GM04504 (cell line): ENCODE measurements around the gene ADAMTS9.

ENCODE experiments used
- DNase-seq: peaks from one replicate; pipeline ENCODE4 v3.0.0-alpha.2; 2012; ENCODE audit warnings: low read depth

Gene ADAMTS9

DNA sequence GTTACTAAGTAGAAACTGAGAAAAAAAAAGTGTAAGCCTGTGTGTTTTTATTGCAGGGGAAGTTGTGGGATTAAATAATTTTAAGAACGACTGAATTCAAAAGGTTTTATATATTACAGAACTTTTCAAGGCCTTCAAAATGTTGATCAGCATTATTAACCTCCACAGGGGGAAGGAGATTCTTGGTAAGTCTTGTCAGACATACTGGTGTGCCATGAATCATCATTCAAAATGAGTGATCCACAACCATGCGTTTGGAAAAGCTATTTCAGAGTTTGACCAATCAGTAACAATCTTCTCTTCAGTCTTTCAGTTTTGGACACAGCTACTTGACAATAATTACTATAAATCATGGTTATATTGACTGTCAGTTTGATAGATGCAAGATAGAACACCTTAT is 70.2 kb downstream of the ADAMTS9 start:
- DNase-seq, result no peak

DNA sequence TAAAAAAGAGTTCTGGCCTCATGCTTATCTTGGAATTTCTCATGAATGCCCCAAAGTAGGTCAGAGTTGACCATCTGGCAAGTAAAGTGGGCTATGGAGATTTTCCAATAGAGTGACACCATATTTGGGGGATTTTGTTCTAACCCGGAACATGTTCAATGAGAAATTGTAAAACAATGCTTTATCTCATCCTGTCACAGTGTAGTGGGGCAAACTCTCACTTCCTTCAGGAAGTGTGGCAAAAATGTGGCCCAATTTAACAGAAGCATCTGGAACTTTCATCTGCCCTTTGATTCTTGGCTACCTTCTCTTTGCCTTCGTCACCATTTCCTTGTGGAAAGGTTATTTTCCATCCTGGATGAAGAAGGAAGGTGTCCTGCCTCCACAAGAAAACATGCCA is 70.8 kb downstream of the ADAMTS9 start:
- no peak for DNase-seq

DNA sequence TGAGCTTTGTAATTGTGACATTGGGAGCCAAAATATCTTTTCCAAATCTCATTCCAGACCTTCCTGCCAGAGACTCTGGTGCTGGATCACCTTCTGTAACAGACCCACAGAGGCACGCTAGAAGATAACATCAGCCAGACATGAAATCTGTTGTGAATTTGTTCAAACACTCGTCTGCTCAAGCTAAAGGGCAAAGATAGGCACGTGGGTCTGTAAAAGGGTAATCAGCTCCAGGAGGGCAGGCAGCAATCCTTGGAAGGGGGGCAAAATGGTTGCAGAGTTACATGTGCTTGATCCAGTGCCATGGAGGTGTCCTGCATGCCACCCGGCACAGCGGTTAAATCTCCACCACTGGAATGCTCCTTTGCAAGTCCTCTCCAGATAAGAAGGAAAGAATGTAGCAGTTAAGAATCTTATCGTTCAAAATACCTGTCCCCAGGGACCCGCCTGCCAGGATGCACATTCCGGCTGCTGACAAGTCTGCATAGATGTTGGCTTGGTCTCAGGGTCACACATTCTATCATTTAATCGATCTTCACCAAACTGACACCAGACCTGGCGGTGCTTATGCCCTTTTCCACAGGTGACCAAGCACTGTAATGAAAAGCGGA is 74.8 kb downstream of the ADAMTS9 start:
- no peak for DNase-seq

DNA sequence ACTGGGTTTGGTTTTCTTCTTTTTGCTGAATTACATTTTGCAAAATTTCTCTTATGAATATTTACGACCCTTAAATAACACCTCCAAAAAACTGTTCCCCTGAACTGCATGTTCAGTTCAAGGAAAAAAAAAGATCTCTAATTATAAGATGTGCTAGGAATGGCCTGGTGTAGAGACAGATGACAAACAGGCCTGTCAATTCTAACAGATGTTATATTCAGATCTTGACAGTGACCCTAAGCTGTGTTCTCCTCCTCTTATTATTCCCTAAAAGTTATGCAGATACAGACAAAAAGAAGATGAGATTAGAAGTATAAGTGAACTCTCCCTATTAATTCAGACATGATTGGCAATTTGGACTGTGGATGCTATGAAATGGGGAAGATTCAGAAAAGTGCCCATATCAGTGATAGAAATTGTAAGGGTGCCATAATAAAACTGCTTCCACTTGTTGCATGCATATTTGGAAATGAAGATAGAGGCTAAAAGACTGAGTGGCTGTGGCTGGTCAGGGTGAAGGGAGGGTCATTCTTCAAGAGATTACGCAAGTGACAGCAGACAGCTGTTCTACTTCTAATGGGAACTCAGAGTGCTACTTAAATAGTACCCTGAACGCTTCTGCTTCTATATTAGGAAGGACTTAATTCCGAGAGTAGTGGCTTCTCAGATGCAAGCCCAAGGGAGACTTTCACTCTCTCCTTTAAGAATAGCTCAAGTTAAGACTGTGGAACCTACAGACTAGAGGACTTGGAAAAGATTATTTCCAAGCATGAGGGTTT is 75.5 kb downstream of the ADAMTS9 start:
- DNase-seq, result no peak

DNA sequence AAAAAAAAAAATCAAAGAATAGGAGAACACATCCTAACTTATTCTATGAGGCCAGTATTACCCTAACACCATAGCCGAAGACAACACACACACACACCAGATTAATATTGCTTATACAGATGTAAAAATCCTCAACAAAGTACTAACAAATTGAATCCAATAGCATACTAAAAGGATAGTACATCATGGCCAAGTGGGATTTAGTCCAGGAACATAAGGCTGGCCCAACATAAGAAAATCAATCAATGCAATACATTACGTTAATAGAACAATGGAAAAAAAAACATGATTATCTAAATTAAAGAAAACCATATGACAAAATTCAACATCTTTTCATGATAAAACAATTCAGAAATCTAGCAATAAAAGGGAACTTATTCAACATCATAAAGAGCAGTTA is 79.1 kb downstream of the ADAMTS9 start:
- no peak for DNase-seq

DNA sequence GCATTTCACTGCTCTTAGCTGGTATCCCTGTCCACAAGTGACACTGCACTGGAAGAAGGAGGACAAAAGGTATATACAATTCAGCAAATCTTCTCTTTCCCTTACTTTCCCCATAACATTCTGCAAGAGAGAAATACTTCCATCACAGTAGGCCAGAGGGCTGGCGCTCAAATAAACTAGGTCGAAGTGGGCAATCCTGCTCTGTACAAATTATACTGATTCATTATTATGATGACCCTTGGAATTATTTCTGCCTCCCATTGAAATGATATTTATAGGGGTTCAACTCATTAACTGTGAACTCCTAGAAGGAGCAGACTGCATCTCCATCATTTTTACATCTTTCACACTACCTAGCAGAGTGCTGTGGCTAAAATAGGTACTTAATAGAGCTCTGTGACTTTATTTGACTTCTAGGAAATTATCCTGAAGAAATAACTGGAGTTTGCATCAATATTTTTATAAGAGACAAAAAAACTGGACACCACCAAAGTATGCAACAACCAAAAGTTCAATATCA is 80.7 kb downstream of the ADAMTS9 start:
- DNase-seq, result no peak

DNA sequence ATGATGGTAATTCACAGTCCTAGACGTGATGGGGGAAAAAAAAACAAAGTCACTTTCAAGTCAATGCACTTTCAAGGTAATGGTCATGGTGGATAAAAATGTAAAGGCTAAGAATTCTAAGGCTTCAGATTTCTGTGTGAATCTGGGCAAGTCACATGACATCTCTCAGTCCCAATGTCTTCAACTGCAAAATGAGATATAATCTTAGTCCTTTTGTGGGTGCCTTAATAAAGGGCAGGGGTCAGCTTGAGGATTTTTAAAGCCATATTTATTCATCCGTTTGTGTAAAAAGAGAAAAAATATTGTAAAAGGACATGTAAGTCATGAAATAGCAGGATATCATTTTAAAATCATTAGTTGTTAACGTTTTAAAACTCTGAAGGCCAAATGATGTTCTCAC is 83.5 kb downstream of the ADAMTS9 start:
- no peak for DNase-seq

DNA sequence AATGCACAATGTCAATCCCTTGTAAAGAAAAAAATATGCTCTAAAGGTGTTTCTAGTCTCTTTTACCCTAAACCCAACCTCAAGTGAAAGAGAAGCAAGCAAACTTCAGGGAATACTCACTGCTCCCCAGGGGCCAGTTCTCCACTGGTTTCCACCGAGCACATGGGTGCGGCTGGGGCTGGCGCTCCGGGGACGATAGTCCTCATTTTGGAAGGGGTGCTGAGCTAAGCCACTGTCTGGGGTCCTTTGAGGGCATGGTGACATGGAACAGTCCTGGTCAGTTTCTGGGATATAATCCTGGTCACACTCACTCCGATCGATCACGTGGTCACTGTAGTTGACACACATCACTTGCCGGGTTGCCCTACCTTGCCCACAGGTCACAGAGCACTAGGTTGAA is 86.0 kb downstream of the ADAMTS9 start:
- no peak for DNase-seq

DNA sequence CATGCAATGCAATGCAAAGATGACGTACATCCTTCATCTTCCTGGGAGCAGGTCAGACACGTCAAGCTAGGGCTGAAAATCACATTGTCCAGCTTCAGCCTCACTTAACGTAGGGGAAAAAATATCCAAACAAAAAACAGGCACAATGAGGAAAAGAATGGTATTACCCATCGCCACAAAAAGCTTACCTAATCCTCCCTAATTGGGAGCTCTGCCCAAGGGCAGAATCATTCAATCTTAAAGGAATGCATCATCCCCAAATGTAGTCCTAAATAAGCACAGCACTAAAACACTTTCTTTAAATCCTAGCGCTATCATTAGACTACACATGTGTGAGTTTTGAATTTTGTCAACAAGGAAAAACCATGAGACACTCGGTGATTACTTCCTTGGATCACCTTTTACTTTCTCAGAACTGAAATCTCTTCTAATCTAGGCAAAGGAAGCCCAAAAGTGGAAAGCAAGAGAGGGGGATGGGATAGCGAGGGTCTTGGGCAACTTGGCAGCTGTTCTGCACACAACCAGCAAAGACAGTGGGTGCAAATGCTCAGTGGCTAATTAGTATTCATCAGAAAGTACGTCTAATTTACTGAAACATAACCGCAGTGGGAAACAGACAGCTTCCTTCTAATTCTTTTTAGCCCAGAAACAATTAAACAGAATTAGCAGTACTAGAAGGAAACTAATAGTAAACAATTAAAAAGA is 87.4 kb downstream of the ADAMTS9 start:
- DNase-seq, result no peak

DNA sequence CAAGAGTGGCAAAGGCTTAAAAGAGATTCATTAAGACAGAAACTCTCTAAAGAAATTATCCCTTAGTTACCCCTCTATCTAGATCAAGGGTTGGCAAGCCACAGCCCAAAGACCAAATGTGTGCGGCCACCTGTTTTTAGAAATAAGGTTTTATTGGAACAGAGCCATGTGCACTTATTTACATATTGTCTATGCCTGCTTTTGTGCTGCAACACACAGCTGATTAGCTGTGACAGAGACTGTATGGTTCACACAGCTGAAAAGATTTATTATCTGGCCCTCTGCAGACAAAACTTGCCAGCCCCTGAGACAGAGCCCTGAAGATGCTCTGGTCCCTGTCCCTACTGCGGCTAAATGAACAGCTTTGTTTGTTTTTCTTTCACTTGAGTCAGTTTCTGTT is 88.1 kb downstream of the ADAMTS9 start:
- DNase-seq, result no peak

DNA sequence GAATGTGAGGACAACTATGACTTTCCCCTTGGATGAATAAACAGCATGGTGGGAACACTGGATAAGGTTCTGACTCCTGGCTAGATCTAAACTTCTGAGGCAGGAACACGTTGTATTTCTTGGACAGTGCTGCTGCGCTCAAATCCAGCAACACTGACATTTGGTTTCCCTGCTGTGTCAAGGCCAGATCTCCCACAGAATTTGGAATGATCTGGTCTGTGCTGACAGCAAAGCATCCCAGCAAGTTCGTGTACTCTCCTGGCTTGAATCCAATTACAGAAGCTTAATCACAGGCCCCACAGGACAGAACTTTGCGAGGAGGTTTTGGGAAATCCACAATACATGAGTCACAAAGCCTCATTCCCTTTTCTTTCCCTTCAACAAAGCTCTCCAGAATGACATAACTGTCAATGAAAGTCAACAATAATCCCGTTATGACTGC is 92.5 kb downstream of the ADAMTS9 start:
- DNase-seq, result peak; percentile 46

DNA sequence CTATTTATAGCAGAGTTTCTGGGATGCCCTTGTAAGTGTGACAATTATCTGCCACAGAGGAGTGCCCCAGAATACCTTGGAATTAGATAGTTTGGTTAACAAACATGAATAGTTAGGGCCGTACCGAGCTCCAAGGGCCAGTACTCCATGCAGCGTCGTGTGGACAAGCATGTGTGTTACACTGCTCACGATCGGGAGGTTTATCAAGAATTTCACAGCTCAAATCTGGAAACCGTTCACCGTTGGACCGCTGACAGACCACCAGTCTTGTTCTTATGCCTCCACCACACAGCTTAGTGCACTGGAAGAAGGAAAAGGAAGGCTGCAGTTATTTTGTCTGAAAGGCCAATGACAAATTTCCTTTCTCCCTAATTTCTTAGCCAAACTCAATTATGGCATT is 93.7 kb downstream of the ADAMTS9 start:
- no peak for DNase-seq

DNA sequence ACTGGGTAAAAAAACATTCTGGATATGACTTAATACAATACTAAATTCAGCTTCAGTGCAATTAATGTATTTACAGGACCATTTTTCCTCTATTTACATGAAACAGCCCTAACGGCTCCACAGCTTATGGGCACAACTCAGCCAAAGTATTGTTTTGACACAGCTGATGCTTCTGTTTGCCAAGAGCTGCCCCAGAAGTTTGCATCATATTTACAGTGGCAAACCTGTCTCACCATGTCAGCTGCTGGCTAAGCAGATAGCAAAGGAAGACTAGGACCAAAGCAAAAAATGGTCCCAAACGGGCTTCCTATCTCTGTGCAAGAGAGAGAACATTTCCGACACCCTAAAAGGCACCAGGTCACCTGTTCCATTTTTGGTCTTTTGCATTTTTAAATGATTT is 94.5 kb downstream of the ADAMTS9 start:
- no peak for DNase-seq

DNA sequence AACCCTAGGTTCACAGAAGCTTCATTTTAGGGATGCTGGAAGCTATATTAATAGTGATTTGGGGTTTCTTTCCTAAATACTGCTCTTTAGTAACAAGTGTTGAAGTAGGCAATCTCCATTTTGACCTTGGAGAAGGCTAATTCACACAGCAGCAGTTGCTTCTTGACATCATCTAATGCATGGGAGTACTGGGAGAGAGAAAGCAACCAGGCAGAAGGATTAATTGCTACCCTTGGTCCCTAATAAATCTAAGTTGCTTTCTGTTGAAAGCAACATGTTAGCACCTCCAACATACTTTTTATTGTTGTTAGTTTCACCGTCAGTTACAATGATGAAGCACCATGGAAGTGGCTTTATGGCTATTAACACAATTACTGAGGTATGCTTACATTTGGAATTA is 96.2 kb downstream of the ADAMTS9 start:
- no peak for DNase-seq

DNA sequence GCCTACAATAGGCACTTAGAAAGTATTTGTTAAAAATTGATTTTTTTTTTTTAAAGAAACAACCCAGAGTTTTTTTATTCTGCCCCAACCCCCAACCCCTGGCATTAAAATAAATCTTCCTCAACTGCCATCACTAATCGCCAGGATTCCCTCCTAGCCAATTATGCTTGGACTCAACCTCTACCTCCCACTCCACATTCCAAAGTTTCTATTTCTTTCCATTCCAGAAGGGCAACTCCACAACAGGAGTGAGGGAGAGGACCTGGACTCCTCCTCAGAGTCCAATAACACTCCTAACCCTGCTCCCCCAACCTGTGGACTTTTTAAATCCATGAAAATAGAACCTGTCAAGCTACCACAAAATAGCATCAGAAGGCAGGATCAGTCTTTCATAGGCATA is 99.4 kb downstream of the ADAMTS9 start:
- DNase-seq, result no peak

DNA sequence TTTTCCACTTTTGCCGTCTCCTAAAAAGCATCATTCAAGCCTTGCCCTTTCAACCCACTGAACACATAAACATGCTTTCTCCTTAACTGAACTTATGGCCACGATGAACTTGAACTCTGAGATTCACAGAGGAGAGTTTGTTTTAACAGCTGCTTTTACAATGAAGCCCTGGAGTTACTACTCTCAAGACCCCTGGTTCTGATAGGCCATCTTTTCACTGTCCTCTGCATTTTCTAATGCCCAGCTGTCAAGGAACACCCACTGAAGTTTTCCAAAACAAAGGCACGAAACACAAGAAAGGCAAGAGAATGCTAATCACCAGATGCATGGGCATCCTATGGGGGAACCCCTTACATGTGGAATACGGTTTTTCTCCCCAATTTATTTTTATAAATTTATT is 100.8 kb downstream of the ADAMTS9 start:
- DNase-seq, result no peak

DNA sequence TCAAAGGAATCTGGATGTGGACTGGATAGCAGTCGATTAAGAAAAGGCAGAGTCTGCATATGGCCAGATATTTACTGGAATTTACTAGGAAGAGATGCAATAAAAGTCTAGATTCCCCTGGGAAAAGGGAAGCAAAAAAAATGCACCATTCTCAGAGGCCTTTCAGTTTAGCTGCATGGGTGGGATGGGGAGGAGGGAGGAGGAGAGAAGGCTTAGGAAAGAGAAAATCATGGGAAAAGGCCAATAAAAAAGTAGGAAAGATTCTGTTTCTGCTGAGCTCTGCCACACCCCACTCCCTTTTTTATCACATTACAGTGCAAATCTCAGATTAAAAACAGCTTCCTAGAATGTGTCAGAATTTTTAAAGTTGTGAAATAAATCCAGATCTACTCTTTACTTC is 103.6 kb downstream of the ADAMTS9 start:
- peak; percentile 5 for DNase-seq

DNA sequence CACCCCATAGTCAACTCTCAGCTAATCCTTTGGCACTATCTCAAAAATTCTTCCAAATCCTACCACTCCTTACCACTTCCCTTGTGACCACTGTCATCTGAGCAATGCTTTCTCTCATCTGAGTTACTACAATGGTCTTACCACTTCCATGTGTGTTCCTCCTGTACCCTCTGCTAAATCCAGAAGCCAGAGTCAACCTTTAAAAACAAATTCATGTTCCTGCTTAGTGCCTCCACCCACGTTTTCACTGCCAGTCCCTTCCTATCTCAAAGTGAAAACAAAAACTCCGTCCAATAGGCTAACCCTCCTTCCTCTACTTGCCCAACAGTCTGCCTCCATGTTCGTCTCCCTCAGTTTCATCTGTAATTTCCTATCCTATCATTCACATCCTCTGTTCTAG is 109.0 kb downstream of the ADAMTS9 start:
- no peak for DNase-seq

DNA sequence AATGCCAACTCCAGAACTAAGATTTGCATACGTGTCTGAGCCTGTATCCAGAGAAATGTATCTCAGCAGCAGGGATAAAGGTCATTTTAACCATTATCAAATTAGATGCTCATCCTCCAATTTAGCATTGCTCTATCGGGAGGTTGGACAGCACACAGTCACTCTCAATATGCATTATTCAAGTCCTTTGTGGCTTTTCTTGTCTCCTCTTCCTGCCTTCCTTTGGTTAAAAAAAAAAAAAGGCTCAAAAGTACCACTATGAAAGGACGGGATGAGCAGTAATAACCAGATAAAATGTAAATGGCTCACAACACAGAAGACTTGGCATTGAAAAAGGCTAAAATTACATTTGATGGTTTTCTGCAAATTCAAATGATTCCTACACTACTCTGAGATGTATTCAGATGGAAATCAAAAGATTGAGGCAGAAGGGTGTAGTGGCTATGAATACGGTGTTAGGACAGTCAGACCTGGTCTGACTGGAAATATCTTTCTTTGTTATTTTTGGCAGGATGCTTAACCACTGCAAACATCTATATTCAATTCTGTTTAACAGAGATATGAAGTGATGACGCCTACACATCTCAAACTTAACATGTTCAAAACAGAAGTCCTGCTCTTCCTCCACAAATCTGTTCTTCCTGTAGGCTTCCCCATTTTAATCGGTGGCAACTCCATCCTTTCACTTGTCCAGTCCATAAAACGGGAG is 109.6 kb downstream of the ADAMTS9 start:
- no peak for DNase-seq

DNA sequence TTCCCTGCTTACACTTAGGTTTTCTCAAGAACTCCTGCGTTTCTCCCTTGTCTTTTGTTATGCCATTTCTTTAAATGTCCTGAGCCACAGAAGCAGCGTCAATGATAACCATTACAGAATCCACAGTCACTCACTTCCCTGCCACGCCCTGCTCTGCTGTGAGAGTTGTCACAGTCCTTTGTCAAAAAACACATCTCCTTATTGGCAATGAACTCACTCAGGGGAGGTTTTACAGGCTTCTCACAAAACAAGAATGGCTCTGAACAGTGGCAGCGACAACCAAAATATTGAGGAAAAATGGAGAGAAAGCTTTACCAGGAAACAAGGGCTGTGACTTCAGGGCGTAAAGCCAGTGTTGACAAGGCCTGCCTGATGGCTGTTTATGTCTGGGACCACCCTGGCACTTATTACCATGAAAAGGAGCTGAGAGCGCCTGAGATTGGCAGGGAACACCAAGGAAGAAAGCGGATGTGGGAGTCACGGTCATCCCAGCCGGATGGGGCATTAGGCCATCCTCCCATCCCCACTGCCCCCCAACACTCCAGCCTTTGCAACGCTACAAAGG is 111.5 kb downstream of the ADAMTS9 start:
- no peak for DNase-seq

DNA sequence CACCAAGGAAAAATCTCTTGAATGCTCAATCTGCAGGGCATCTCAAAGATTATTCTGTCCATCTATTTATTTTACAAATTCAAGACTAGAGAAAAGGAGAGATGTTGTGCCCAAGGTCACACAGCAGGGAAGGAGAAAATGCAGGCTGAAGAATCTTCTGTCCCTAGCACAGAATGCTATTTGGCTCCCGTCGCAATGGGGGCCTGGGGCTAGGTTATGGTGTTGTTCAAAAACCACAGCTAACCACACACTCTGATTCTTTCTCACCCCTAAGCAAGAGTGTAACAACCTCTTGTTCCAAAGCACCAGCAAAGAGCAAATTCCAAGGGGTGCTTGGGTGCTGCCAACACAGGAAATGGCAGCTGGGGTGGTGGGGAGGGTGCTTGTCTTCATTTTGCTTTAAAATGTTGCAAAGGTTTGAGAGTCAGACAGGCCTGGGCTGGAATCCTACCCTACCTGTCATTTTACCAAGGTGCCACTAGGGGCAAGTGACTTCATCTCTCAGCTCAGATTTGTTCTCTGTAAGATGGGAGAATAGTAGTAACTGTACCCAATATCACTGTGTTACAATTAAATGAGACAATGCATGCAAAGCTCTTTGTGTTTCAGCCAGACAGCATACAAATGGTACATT is 112.5 kb downstream of the ADAMTS9 start:
- DNase-seq, result no peak

DNA sequence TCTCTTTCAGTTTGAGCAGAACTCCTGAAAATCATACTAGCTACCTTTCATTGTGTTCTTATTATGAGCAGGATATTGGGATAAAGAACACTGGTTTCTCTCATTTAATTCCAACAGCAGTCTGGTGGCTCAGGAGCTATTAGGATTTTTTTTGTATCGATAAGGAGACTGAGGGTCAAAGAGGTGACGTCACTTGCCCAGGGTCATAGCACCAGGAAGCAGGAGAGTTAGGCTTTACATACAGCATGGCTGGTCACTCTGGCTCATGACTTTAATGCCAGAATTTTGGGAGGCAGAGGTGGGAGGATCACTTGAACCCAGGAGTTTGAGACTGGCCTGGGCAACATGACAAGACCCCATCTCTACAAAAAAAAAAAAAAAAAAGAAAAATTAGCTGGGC is 113.6 kb downstream of the ADAMTS9 start:
- DNase-seq, result no peak
